Measurements from ENCODE around the gene SYT7.

- TF ChIP-seq CTCF (IDR thresholded peaks at IDR 0.05) (no peak), POLR2A (IDR thresholded peaks at IDR 0.05) (no peak)
Observed at GRCh38 chr11:61592176-61592575, 11.3 kb upstream of the SYT7 start.

Measured in testis (tissue), 2 donors.